ENCODE measurements around the gene ABCG5. TPM values are rescaled to one million over a fixed set of nuclear protein-coding genes. Genes with fewer than 3 reads are reported as not detected.

The ABCG5 gene
- total RNA-seq: not detected

DNA sequence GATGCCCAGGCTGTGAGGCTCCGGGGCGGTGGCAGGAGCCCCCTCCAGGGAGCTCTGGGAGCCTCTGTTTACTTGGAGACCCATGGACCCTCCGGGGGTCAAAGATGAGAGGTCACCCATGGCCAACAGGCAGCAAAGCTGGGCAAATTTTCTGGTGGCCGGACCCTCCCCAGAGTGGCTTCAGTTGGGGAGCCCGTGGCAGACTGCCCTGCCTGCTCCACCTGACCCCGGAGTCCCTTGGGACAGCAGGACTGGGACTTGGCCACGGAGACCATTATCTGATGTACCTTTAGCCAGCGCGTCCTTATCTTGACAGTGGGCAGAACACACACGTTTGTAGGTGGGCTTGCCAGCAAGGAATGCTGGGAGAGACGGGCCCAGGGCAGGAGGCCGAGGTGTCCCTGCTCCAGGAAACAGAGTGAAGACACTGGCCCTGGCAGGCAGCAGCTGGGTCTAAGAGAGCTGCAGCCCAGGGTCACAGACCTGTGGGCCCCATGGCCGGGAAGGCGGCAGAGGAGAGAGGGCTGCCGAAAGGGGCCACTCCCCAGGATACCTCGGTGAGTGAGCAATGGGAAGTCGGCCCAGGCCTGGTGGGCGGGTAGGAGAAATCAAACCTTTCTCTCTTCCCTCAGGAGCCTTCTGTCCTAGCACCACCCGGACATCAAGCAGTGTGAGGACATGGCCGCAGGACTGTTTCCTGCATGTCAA is at the start of gene ABCG5, which contains the start of gene ABCG8:
ABCG5 (minus strand) TSS at position 280 of the 708 bp plus-strand sequence; CDS start at position 120, 160 bp downstream.
ABCG8 (plus strand) TSS at position 412 of the 708 bp plus-strand sequence; CDS start at position 495, 83 bp downstream.
- no peak for DNase-seq

- DNase-seq: no peak
These were observed 48.5 kb upstream of the ABCG5 start for GRCh38 chr2:43887176-43887575.

DNA sequence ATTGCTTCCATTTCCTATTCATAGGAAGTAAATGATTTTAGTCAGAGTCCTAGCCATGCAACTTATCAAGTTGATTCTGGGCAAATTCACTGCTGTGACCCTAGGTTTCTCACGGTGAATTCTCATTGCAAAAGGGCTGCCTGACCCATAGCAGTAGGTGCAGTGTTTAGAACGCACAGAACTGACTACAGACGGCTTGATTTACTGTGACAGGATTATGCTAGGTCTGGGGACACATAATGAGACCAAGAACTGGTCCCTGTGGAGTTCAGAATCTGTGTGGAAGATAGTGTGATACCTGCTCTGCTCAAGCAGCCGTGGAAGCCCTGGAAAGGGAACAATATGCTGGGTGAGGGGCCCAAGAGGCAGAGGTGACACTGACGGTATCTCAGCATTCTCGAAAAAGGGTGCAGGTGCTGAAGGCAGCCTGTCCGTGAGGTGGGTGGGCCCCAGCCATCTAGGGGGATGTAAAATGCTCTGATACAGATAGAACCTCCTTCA is 46.5 kb upstream of the ABCG5 start:
- DNase-seq: no peak

GRCh38 chr2:43884689-43885088 is 46.0 kb upstream of the ABCG5 start:
- DNase-seq: no peak

DNA sequence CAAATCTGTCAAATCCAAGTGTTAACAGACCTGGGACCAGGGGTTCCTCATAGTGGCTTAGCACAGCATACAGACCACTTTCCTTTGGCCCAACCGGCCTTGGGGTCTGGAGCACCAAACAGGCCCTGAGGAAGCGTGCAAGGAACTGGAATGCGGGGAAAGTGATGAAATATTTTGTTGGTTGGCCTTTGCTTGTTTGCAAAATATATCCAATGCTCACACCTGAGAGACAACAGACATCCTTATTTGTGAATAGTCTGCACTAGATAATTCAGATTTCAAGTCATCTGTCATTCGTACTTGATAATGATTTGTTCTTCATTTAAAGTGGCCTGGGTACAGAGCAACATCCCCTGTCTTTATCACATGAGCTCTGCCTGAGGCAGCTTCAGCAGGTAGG is 43.7 kb upstream of the ABCG5 start:
- DNase-seq: no peak

DNA sequence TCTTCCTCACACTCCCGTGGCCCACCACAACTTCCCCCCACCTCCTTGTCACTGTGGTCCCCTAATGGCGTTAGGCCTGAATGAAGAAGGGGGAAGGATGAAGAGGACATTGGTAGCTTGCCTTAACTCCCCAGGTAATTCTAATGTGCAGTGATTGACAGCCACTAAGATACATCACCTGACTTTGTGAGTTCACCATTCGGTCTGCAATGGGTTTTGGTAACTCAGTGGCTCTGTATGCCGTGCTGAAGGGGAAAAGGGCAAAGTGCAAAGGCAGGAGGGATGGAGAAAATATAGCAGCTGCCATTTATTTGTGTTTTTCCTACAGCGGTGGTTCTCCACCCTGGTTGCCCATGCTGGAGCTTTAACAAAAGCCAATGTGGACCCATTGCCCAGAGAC is 42.3 kb upstream of the ABCG5 start:
- no peak for DNase-seq

DNA sequence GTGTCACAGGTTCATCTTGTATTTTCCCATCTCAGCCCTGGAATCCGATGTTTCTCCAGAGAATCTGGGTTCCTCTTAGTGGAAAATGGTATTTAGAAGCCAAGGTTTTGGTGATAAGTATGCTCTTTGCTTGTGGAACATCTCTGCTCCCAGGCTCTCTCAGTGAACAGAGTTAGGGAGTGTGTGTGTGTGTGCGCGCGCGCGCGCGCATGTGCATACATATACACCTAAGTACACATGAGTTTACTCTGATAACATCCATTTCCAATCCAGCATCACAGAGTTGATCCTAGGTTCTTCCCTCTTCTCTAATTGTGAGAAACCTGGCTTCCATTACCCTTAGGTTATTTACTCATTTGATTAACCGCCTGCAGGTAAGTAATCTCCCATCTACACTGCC is 41.8 kb upstream of the ABCG5 start:
- no peak for DNase-seq

- no peak for DNase-seq
These were observed 40.6 kb upstream of the ABCG5 start for GRCh38 chr2:43879261-43879660.

DNA sequence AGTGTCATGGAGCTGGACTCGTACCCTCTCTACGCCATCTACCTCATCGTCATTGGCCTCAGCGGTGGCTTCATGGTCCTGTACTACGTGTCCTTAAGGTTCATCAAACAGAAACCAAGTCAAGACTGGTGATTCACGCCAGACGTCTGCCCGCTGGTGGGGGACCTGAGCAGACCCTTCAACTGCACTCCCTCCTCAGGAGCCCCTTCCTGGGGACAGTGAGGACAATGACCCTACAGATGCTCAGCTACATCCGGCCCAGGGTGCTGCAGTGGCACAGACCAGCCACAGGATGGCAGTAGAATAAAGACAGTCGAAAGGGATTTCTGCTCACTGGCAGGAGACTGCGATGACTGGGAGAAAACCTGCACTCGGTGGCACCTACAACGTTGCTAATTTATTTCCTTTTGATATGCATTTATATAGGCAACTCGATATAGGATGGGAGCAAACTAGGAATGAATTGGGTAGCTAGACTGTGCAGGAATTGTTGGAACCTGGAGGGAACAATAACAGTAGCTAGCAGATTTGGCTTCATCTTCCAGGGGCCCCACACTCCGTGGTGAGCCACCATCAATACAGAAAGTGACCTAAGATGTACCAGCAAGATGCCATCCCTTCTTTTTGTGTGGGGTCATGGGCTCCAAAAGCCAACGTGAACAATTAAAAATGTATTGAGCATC is 39.3 kb upstream of the ABCG5 start:
- peak; percentile 61 for DNase-seq

GRCh38 chr2:43874776-43875451 is 36.3 kb upstream of the ABCG5 start:
- no peak for DNase-seq

DNA sequence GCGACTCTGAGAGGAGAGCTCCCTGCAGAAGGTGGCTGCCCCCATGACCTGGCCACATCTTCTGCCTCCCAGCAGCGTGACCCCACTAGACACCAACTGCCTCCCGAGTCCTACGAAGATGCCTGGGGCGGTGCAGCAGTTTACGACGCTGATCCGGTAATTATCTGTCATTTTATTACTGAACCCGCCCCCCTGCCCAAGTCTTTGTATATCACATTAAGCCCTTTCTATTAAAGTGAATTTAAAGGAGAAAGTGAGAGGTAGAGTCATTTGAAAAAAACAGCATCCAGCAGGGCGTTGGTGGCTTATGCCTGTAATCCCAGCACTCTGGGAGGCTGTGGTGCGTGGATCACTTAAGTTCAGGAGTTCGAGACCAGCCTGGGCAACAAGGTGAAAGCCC is 33.5 kb upstream of the ABCG5 start:
- no peak for DNase-seq

DNA sequence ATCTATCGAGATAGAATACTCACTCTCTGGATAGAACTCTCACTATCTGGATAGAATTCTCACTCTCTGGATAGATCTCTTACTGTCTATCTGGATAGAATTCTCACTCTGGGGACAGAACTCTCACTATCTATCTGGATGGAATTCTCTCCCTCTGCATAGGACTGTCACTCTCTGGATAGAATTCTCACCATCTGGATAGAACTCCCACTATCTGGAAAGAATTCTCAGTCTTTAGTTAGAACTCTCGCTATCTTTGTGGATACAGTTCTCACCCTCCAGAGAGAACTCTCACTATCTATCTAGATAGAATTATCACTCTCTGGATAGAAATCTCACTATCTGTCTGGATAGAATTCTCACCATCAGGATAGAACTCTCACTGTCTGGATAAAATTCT is 16.7 kb upstream of the ABCG5 start:
- no peak for DNase-seq

DNA sequence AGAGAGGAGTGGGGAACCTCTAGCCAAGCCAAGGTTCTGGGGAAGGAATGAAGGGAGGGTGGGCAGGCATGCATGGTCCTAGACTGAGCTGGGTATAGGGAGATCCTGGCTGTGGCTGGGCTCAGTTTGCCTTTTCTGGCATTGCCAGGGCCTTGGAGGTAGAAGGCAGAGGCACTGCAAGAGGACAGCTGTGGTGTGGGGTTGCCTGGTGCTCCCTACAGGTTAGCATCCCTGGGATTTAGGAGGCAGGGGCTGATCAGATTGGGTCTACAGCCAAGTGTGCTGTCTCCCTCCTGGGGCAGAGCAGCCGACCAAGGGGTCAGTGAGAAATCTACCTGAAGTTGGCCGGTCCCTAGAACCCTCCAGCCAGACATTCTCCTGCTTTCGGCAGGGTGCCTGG is 16.0 kb upstream of the ABCG5 start:
- no peak for DNase-seq

- no peak for DNase-seq
These were observed 14.8 kb upstream of the ABCG5 start for GRCh38 chr2:43853141-43854081.

DNA sequence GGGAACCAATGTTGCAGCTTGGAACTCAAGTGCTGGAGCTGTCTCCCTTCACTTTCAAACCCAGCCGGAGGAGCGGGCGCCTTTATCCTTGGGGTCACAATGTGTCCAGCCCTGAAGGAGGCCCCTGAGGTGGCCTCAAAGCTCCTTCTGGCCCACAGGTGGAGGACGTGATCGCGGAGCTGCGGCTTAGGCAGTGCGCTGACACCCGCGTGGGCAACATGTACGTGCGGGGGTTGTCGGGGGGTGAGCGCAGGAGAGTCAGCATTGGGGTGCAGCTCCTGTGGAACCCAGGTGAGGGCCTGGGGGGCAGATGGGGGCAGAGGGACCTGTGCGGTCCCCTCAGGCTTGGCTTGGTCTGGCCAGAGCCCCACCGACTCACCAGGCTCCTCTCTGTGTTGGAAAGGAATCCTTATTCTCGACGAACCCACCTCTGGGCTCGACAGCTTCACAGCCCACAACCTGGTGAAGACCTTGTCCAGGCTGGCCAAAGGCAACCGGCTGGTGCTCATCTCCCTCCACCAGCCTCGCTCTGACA is 13.6 kb upstream of the ABCG5 start:
- no peak for DNase-seq

- DNase-seq: peak; percentile 6
These were observed 12.7 kb upstream of the ABCG5 start for GRCh38 chr2:43851011-43851980.

- DNase-seq: no peak
These were observed 9.6 kb upstream of the ABCG5 start for GRCh38 chr2:43848214-43848613.

GRCh38 chr2:43846140-43846793 is 7.6 kb upstream of the ABCG5 start:
- DNase-seq: no peak

GRCh38 chr2:43845181-43845580 is 6.5 kb upstream of the ABCG5 start:
- DNase-seq: no peak

DNA sequence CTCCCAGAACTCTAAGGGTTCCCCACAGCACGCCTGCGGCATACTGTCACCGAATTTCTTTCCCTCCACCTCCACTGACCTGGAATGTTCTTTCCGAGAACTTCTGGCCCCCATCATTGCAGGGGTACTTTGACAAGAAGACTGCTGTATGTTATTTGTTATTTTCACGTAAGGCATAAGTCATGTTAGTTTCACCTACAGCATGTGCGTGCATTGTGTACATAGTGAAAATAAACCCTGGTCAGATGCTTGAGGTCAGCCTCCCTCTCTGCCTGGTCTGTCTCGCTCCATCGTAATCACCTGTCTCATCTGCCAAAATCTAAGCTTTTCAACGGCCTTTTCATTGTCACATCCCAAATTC is 4.2 kb upstream of the ABCG5 start:
- no peak for DNase-seq
